Peyer's patch (tissue), 4 donors: Measurements from ENCODE around the gene HOXB13.

Source experiments
- POLR2A ChIP-seq, 2 donors: fragments of 450-650 bp; IDR thresholded peaks; one replicate each; pipeline ENCODE4 v1.5.1; 2017; ENCODE audit warnings: antibody characterized with exemption in 2 of 2, mild to moderate bottlenecking in 2 of 2, moderate library complexity in 2 of 2
- TF ChIP-seq, protein P1 (sequence below), 6 experiments: fragments of 450-650 bp in 4 of 6; fragments of 200-600 bp in 2 of 6; sonication (generic) in 1 of 6; IDR thresholded peaks; one replicate each; pipeline ENCODE4 v1.5.1; 2017 to 2019; ENCODE audit warnings: antibody characterized with exemption in 6 of 6, mild to moderate bottlenecking in 3 of 6, moderate library complexity in 1 of 6

DNA sequence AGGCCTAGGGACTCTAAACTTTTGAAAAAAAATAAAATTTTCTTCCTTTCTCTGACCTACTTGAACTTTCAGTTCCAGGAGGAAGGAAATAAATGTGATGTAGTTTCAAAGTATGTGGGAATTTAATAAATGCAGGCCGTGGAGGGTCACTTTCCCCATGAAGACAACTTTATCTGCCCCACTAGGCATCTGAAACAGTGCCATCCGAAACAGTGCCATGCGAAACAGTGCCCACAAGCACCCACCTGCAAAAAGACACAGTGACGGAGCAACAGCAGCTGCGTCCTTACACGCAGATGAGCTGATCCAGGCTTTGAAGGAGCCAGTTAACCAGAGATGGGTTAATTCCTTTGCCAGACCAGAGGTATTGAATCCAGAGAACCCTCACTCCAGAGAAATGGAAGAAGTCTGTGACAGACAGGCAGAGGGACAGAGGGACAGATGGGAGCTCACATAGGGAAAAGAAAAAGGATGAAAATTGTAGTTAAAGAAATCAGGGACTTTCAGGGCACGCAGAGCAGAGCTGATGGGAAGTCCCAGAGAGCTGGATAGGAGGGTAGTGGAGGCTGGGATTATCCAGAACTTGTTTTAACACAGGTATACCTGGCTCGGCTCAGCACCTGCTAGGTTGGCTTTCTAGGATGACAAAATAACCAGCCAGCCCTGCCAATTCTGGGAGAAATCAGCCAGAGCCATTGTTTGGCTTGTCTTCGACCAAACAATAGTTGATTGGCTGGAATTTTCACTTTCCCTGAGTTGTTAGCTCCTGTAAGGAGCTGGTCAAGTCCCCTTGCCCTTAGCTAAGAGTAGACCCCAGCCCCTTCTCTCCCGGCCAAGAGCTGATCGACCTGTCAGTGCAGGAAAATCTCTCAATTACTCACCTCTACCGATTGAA is 17.1 kb upstream of the HOXB13 start:
- TF ChIP-seq POLR2A (IDR thresholded peaks at IDR 0.05), result no peak
- TF ChIP-seq, protein P1, sequence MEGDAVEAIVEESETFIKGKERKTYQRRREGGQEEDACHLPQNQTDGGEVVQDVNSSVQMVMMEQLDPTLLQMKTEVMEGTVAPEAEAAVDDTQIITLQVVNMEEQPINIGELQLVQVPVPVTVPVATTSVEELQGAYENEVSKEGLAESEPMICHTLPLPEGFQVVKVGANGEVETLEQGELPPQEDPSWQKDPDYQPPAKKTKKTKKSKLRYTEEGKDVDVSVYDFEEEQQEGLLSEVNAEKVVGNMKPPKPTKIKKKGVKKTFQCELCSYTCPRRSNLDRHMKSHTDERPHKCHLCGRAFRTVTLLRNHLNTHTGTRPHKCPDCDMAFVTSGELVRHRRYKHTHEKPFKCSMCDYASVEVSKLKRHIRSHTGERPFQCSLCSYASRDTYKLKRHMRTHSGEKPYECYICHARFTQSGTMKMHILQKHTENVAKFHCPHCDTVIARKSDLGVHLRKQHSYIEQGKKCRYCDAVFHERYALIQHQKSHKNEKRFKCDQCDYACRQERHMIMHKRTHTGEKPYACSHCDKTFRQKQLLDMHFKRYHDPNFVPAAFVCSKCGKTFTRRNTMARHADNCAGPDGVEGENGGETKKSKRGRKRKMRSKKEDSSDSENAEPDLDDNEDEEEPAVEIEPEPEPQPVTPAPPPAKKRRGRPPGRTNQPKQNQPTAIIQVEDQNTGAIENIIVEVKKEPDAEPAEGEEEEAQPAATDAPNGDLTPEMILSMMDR (IDR thresholded peaks at IDR 0.05), result no peak
